Iris pigment epithelial cell (primary cell): Measurements from ENCODE around the gene NMNAT2.
"Not testable (repeated sequence)": the region's sequence is repeated elsewhere in the genome, so short reads cannot be mapped to it uniquely, and the experiment has no call there.

ENCODE experiments used
- DNase-seq: peaks from one replicate; pipeline ENCODE4 v3.0.0-alpha.2; 2011; ENCODE audit warnings: low read depth

NMNAT2 gene

GRCh38 chr1:183417772-183418491 is at the start of gene NMNAT2:
Gene NMNAT2, minus strand, starts transcription at chr1:183418380. Its CDS starts 113 bp downstream, at chr1:183418267.
- peak; percentile 28 for DNase-seq

- DNase-seq = peak; percentile 36
Observed at GRCh38 chr1:183467687-183468086, 49.5 kb upstream of the NMNAT2 start.

- no peak for DNase-seq
Observed at GRCh38 chr1:183466781-183467180, 48.6 kb upstream of the NMNAT2 start.

- no peak for DNase-seq
Observed at GRCh38 chr1:183463566-183463965, 45.4 kb upstream of the NMNAT2 start.

GRCh38 chr1:183461350-183461749 is 43.2 kb upstream of the NMNAT2 start:
- DNase-seq = peak; percentile 33

GRCh38 chr1:183460596-183460995 is 42.4 kb upstream of the NMNAT2 start:
- DNase-seq = no peak

- DNase-seq = no peak
Observed at GRCh38 chr1:183457449-183457848, 39.3 kb upstream of the NMNAT2 start.

- DNase-seq = no peak
Observed at GRCh38 chr1:183456826-183457225, 38.6 kb upstream of the NMNAT2 start.

- DNase-seq = peak; percentile 4
Observed at GRCh38 chr1:183454377-183454776, 36.2 kb upstream of the NMNAT2 start.

- DNase-seq = peak; percentile 37
Observed at GRCh38 chr1:183450093-183450492, 31.9 kb upstream of the NMNAT2 start.

GRCh38 chr1:183449223-183449770 is 31.1 kb upstream of the NMNAT2 start:
- DNase-seq = no peak

GRCh38 chr1:183444243-183444642 is 26.1 kb upstream of the NMNAT2 start:
- DNase-seq = peak; percentile 54

GRCh38 chr1:183443466-183443865 is 25.3 kb upstream of the NMNAT2 start:
- DNase-seq = no peak

- no peak for DNase-seq
Observed at GRCh38 chr1:183443011-183443410, 24.8 kb upstream of the NMNAT2 start.

- DNase-seq = no peak
Observed at GRCh38 chr1:183438060-183438459, 19.9 kb upstream of the NMNAT2 start.

GRCh38 chr1:183435497-183435896 is 17.3 kb upstream of the NMNAT2 start:
- DNase-seq = no peak

GRCh38 chr1:183433703-183434102 is 15.5 kb upstream of the NMNAT2 start:
- DNase-seq = no peak

GRCh38 chr1:183432548-183432875 is 14.3 kb upstream of the NMNAT2 start:
- no peak for DNase-seq

- no peak for DNase-seq
Observed at GRCh38 chr1:183431840-183432547, 13.8 kb upstream of the NMNAT2 start.

GRCh38 chr1:183427591-183427990 is 9.4 kb upstream of the NMNAT2 start:
- DNase-seq = not testable (repeated sequence)

GRCh38 chr1:183424691-183425090 is 6.5 kb upstream of the NMNAT2 start:
- DNase-seq = no peak

- no peak for DNase-seq
Observed at GRCh38 chr1:183423541-183423940, 5.4 kb upstream of the NMNAT2 start.

GRCh38 chr1:183419399-183419798 is 1.2 kb upstream of the NMNAT2 start:
- no peak for DNase-seq
